Kidney (tissue), 14 donors: ENCODE results near the gene PKNOX2. TPM values are rescaled to one million over a fixed set of nuclear protein-coding genes. Genes with fewer than 3 reads are reported as not detected.

Source experiments
- DNase-seq, 5 donors: peaks; one replicate each; pipeline ENCODE4 v3.0.0-alpha.2; 2013 to 2020
- FAIRE-seq: peaks from 2 replicates; lab custom pipeline; 2012; peaks lifted over from hg19 to GRCh38; lab: Jason Lieb, UNC
- H3K27ac ChIP-seq, 2 donors: one replicate each; pipeline ENCODE4 v1.7.0; 2013; ENCODE audit warnings: low read depth in 2 of 2, low read length in 2 of 2, inconsistent platforms in 1 of 2
- H3K27me3 ChIP-seq: one replicate; pipeline ENCODE4 v1.7.1; 2013; ENCODE audit warnings: low read length, inconsistent platforms; ENCODE audit not compliant: control insufficient read depth, insufficient read depth
- H3K36me3 ChIP-seq, 3 donors: one replicate each; pipeline versions ENCODE4 v1.7.0 to v1.7.1; 2013; ENCODE audit warnings: low read length in 3 of 3, control low read depth in 1 of 3, inconsistent platforms in 1 of 3; ENCODE audit not compliant: insufficient read depth in 3 of 3, control insufficient read depth in 2 of 3
- H3K4me1 ChIP-seq, 3 donors: one replicate each; pipeline versions ENCODE4 v1.7.0 to v1.7.1; 2013; ENCODE audit warnings: low read length in 3 of 3, inconsistent platforms in 1 of 3, low read depth in 1 of 3; ENCODE audit not compliant: control insufficient read depth in 2 of 3, insufficient read depth in 2 of 3
- H3K4me3 ChIP-seq, 3 donors: one replicate each; pipeline versions ENCODE4 v1.7.0 to v1.8.1; 2013; ENCODE audit warnings: low read length in 3 of 3, control low read depth in 1 of 3, inconsistent platforms in 1 of 3
- H3K9ac ChIP-seq, 3 donors: one replicate each; pipeline versions ENCODE4 v1.7.0 to v1.7.1; 2013; ENCODE audit warnings: low read length in 3 of 3, control low read depth in 1 of 3, inconsistent platforms in 1 of 3
- H3K9me3 ChIP-seq, 3 donors: one replicate each; pipeline versions ENCODE4 v1.7.0 to v1.7.1; 2013; ENCODE audit warnings: low read length in 3 of 3, control low read depth in 1 of 3, inconsistent platforms in 1 of 3; ENCODE audit not compliant: control insufficient read depth in 2 of 3, insufficient read depth in 1 of 3
- intact Hi-C: fragments of 100-400 bp; cut with DNase I; formaldehyde crosslinking; loops from one replicate; pipeline ENCODE4 v1.11.1; 2022
- polyA plus RNA-seq: library from polyadenylated mRNA; stranded (reverse); fragments of 350-450 nt; fragmentation: Illumina TruSeq; extraction: RNeasy Lipid Tissue Mini Kit (QIAGEN cat#74804); gene quantifications from one replicate; pipeline ENCODE4 v1.2.3, GENCODE V29; 2014; ENCODE audit warnings: low read depth, low replicate concordance; ENCODE audit not compliant: insufficient read depth
- total RNA-seq: library from RNA; stranded (reverse); fragmentation: NEBNext Ultra II Directional; extraction: Animal tissue kit (Norgen Biotek cat#: 25700); gene quantifications from one replicate; pipeline ENCODE4 v1.2.1, GENCODE V29; 2021
- TF ChIP-seq, protein P1 (sequence below): IDR thresholded peaks from 3 replicates; pipeline ENCODE4 v1.5.1; 2012; ENCODE audit warnings: mild to moderate bottlenecking, moderate library complexity, borderline replicate concordance; ENCODE audit not compliant: insufficient read depth; ENCODE audit errors: extremely low read depth
- donor health status: control.
- donor health status: control.
- donor health status: control.
- donor health status: control.
- donor health status: control.
- donor health status: DM: yes; HTN: yes; CAD: no.
- donor health status: Normal renal cell carcinoma (clear cell type).

Gene PKNOX2
- total and polyA plus RNA-seq, 2 donors from 2014 or later: 1.5 to 6.0 TPM

- no peaks in the 10 kb centered on the region for H3K27me3 ChIP-seq
- no peak overlapping the region for H3K4me3 ChIP-seq
- intact Hi-C loops: no loop called here
- DNase-seq: peak in 1 of 5 donors; percentile 22
- H3K9me3 ChIP-seq: no peaks in the 10 kb centered on the region
- TF ChIP-seq, protein P1, sequence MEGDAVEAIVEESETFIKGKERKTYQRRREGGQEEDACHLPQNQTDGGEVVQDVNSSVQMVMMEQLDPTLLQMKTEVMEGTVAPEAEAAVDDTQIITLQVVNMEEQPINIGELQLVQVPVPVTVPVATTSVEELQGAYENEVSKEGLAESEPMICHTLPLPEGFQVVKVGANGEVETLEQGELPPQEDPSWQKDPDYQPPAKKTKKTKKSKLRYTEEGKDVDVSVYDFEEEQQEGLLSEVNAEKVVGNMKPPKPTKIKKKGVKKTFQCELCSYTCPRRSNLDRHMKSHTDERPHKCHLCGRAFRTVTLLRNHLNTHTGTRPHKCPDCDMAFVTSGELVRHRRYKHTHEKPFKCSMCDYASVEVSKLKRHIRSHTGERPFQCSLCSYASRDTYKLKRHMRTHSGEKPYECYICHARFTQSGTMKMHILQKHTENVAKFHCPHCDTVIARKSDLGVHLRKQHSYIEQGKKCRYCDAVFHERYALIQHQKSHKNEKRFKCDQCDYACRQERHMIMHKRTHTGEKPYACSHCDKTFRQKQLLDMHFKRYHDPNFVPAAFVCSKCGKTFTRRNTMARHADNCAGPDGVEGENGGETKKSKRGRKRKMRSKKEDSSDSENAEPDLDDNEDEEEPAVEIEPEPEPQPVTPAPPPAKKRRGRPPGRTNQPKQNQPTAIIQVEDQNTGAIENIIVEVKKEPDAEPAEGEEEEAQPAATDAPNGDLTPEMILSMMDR: no peak
- no peak overlapping the region for H3K9ac ChIP-seq
- FAIRE-seq: no peak
- no peaks in the 10 kb centered on the region for H3K4me1 ChIP-seq
- no peaks in the 10 kb centered on the region for H3K36me3 ChIP-seq
- H3K27ac ChIP-seq: no peak overlapping the region
These were observed 168.3 kb downstream of the PKNOX2 start for GRCh38 chr11:125332821-125333220.

DNA sequence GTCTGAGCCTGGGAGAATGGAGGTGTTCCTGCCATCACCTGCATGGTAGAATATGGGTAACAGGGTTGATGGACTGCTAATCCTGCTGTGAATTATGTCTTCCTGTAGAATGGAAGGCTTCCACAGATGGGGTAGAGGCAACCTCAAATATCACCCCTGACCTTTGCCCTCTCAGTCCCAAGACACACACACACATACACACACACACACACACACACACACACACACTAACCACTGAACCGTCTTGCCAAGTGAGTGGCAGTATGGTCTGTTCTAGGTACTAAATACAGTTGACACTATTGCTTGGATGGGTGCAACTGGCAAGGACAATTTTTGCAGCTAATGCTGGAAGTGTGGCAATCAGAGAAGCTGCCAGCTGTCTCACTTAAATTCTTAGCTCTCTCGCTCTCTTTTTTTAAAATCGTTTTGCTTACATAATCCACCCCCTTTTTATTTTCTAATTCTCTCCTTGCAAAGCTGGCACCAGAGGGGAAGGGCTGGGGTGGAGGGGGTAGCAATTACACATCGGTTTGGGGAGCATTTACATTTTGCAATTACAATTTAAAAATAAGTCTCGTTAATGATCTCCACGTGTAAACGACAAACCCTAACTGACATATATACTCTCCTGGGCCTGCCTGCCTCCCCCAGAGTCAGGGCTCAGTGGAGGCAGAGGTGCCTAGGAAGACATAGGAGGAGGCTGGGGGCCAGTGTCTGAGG is 169.0 kb downstream of the PKNOX2 start:
- H3K4me3 ChIP-seq: no peak overlapping the region
- no peaks in the 10 kb centered on the region for H3K27me3 ChIP-seq
- FAIRE-seq: no peak
- intact Hi-C loops: no loop called here
- no peak overlapping the region for H3K27ac ChIP-seq
- no peaks in the 10 kb centered on the region for H3K4me1 ChIP-seq
- TF ChIP-seq, protein P1: no peak
- H3K9me3 ChIP-seq: no peaks in the 10 kb centered on the region
- H3K36me3 ChIP-seq: no peaks in the 10 kb centered on the region
- peak in 1 of 5 donors; percentile 14 for DNase-seq
- no peak overlapping the region for H3K9ac ChIP-seq

DNA sequence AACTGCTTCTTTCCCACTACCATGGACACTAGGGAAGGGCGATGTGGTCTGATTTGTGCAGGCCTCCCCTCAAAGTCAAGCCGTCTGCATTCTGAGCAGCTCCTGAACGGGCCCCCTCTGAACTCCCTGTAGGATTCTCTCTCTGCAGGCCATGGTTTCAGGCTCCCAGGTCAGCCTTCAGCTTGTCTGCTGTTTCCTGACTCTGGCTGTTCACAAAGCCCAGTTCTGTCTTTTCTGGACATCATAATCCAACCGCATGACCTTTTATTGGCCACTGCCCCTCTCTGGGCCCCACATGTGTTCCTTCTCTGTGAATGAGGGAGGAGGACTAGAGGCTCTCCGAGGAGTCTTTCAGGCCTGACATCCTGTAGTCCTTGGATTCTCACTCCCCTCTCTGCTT is 170.6 kb downstream of the PKNOX2 start:
- Histone ChIP-seq H3K9me3 (no peaks in the 10 kb centered on the region), H3K27me3 (no peaks in the 10 kb centered on the region), H3K27ac (no peak overlapping the region), H3K9ac (no peak overlapping the region), H3K36me3 (no peaks in the 10 kb centered on the region), H3K4me3 (no peak overlapping the region), H3K4me1 (no peaks in the 10 kb centered on the region)
- FAIRE-seq (no peak), DNase-seq (peak in 1 of 5 donors; percentile 24)
- TF ChIP-seq, protein P1: no peak
- intact Hi-C loops: no loop called here
